H54 (cell line): ENCODE data around the gene ACYP1.

Experiments
- DNase-seq: peaks from one replicate; pipeline ENCODE4 v3.0.0; 2011; ENCODE audit warnings: low spot score, mixed read lengths; ENCODE audit not compliant: insufficient read length
- FAIRE-seq: peaks from 3 replicates; lab custom pipeline; 2011; peaks lifted over from hg19 to GRCh38; lab: Jason Lieb, UNC
- POLR2A ChIP-seq: IDR thresholded peaks from 2 replicates; pipeline ENCODE4 v1.6.1; 2011; ENCODE audit warnings: low read depth, mild to moderate bottlenecking, low read length

Gene ACYP1

GRCh38 chr14:75054421-75054820 is 9.4 kb downstream of the ACYP1 start:
- no peak for TF ChIP-seq POLR2A
- no peak for FAIRE-seq
- no peak for DNase-seq

GRCh38 chr14:75053396-75054291 is 10.2 kb downstream of the ACYP1 start:
- no peak for DNase-seq
- peak; percentile 6 for FAIRE-seq
- no peak for TF ChIP-seq POLR2A

GRCh38 chr14:75051556-75051899 is 12.3 kb downstream of the ACYP1 start:
- DNase-seq, result no peak
- TF ChIP-seq POLR2A, result no peak
- no peak for FAIRE-seq

- TF ChIP-seq POLR2A, result peak; percentile 42; the same call in 1 of the 2 replicates
- peak; percentile 18 for DNase-seq
- FAIRE-seq, result no peak
Measured at GRCh38 chr14:75050852-75051555, 12.8 kb downstream of the ACYP1 start, which contains the start of gene MLH3. TSS of gene MLH3 (minus strand) at chr14:75051467. CDS start at chr14:75049655, 1,812 bp downstream.

GRCh38 chr14:75049731-75050201 is 14.1 kb downstream of the ACYP1 start:
- no peak for TF ChIP-seq POLR2A
- no peak for DNase-seq
- FAIRE-seq, result no peak

GRCh38 chr14:75049136-75049535 is 14.7 kb downstream of the ACYP1 start:
- FAIRE-seq (no peak), DNase-seq (no peak)
- TF ChIP-seq POLR2A, result no peak

- no peak for TF ChIP-seq POLR2A
- FAIRE-seq (no peak), DNase-seq (no peak)
Measured at GRCh38 chr14:75048101-75048500, 15.7 kb downstream of the ACYP1 start.

- FAIRE-seq, result no peak
- DNase-seq, result no peak
- no peak for TF ChIP-seq POLR2A
Measured at GRCh38 chr14:75047506-75047905, 16.3 kb downstream of the ACYP1 start.

GRCh38 chr14:75046899-75047298 is 16.9 kb downstream of the ACYP1 start:
- no peak for TF ChIP-seq POLR2A
- FAIRE-seq (no peak), DNase-seq (no peak)

GRCh38 chr14:75046275-75046674 is 17.5 kb downstream of the ACYP1 start:
- no peak for DNase-seq
- no peak for TF ChIP-seq POLR2A
- FAIRE-seq, result no peak

GRCh38 chr14:75044752-75045151 is 19.1 kb downstream of the ACYP1 start:
- FAIRE-seq (no peak), DNase-seq (no peak)
- TF ChIP-seq POLR2A, result no peak

- FAIRE-seq (peak; percentile 87), DNase-seq (peak; percentile 28)
- TF ChIP-seq POLR2A, result no peak
Measured at GRCh38 chr14:75044322-75044721, 19.5 kb downstream of the ACYP1 start.

- TF ChIP-seq POLR2A, result no peak
- no peak for DNase-seq
- no peak for FAIRE-seq
Measured at GRCh38 chr14:75042035-75042434, 21.8 kb downstream of the ACYP1 start.

- FAIRE-seq (peak; percentile 91), DNase-seq (no peak)
- TF ChIP-seq POLR2A, result no peak
Measured at GRCh38 chr14:75041613-75042012, 22.2 kb downstream of the ACYP1 start.
